ENCODE measurements around the gene SLC17A6. TPM values are rescaled to one million over a fixed set of nuclear protein-coding genes. Genes with fewer than 3 reads are reported as not detected.

The SLC17A6 gene
- total and polyA plus RNA-seq, 11 donors = not detected

- ATAC-seq (no peak), DNase-seq (no peak)
- Histone ChIP-seq H3K4me3 (no peak overlapping the region), H3K4me1 (no peaks in the 10 kb centered on the region), H3K27ac (no peak overlapping the region), H3K27me3 (peaks cover 0 to 15% (median 0%) of the 10 kb centered on the region in 9 donors), H3K9me3 (no peaks in the 10 kb centered on the region), H3K36me3 (no peaks in the 10 kb centered on the region)
- TF ChIP-seq POLR2A (IDR thresholded peaks at IDR 0.05) = no peak
- TF ChIP-seq CTCF (IDR thresholded peaks at IDR 0.05) = no peak
- 85 to 93% (median 88%) methylated on average over 15 of the region's 15 CpGs for WGBS, 4 donors
- intact Hi-C loops (cut with DNase I) = no loop called here
Observed at GRCh38 chr11:22317656-22318055, 20.5 kb upstream of the SLC17A6 start.

- intact Hi-C loops (cut with DNase I) = loop anchor here in 8 of 10 donors (2.0 to 10.0 kb wide), 8 partner anchors 203 to 456 kb away; partner anchors contain the start of gene FANCF (in 1 of the 8)
- TF ChIP-seq POLR2A (IDR thresholded peaks at IDR 0.05) = no peak
- TF ChIP-seq CTCF (IDR thresholded peaks at IDR 0.05) = peak in 1 of 12 donors; percentile 10
- H3K9me3 ChIP-seq = no peaks in the 10 kb centered on the region
- 57 to 65% (median 63%) methylated on average over 4 of the region's 4 CpGs for WGBS, 4 donors
- no peak for ATAC-seq
- no peak overlapping the region for H3K4me3 ChIP-seq
- DNase-seq = no peak
- H3K4me1 ChIP-seq = no peaks in the 10 kb centered on the region
- H3K27me3 ChIP-seq = peaks cover 0 to 19% (median 2%) of the 10 kb centered on the region in 9 donors
- no peak overlapping the region for H3K27ac ChIP-seq
- H3K36me3 ChIP-seq = no peaks in the 10 kb centered on the region
Observed at GRCh38 chr11:22331771-22332170, 6.4 kb upstream of the SLC17A6 start.

- Histone ChIP-seq H3K4me1 (peaks cover 0 to 8% (median 0%) of the 10 kb centered on the region in 12 donors), H3K4me3 (no peak overlapping the region), H3K27me3 (peaks cover 11 to 53% (median 45%) of the 10 kb centered on the region in 9 donors), H3K36me3 (no peaks in the 10 kb centered on the region), H3K27ac (no peak overlapping the region), H3K9me3 (no peaks in the 10 kb centered on the region)
- ATAC-seq (no peak), DNase-seq (no peak)
- intact Hi-C loops (cut with DNase I) = loop anchor here in 6 of 10 donors (5.0 to 10.0 kb wide), 4 partner anchors 198 to 451 kb away; no protein-coding TSS in a partner anchor
- TF ChIP-seq POLR2A (IDR thresholded peaks at IDR 0.05) (no peak), CTCF (IDR thresholded peaks at IDR 0.05) (no peak)
Observed at GRCh38 chr11:22336587-22336986, 1.6 kb upstream of the SLC17A6 start.

GRCh38 chr11:22339611-22340010 lies 1.4 kb downstream of the SLC17A6 start:
- 7 to 11% (median 8%) methylated on average over 9 of the region's 9 CpGs for WGBS, 4 donors
- DNase-seq (no peak), ATAC-seq (no peak)
- TF ChIP-seq CTCF (IDR thresholded peaks at IDR 0.05) = no peak
- TF ChIP-seq POLR2A (IDR thresholded peaks at IDR 0.05) = no peak
- Histone ChIP-seq H3K4me1 (peaks cover 0 to 20% (median 0%) of the 10 kb centered on the region in 12 donors), H3K4me3 (no peak overlapping the region), H3K9me3 (no peaks in the 10 kb centered on the region), H3K27me3 (peaks cover 21 to 83% (median 71%) of the 10 kb centered on the region in 9 donors), H3K27ac (no peak overlapping the region), H3K36me3 (no peaks in the 10 kb centered on the region)
- intact Hi-C loops (cut with DNase I) = loop anchor here in 6 of 10 donors (5.0 to 10.0 kb wide), 4 partner anchors 195 to 448 kb away; no protein-coding TSS in a partner anchor
